T-cell (primary cell): ENCODE measurements around the gene CLPX. TPM values are rescaled to one million over a fixed set of nuclear protein-coding genes. Genes with fewer than 3 reads are reported as not detected.

Source experiments
- ATAC-seq, 4 experiments: fragments of 200-7000 bp in 3 of 4; fragments of 150-1000 bp in 1 of 4; cut with Tn5 transposase; replicated peaks in 1 of 4; 1 replicate in 3 of 4; 2 replicates in 1 of 4; pipeline ENCODE4 v1.10.0; 2021; ENCODE audit warnings: moderate library complexity in 3 of 4, mild to moderate bottlenecking in 2 of 4, moderate number of reproducible peaks in 1 of 4
- CTCF ChIA-PET, 2 donors: fragments of 300-600 bp; sonication (Branson Sonifier 250); formaldehyde crosslinking; loops; one replicate each; lab custom pipeline; 2022; ENCODE audit warnings: antibody characterized with exemption in 2 of 2; lab: Charles Lee
- POLR2A ChIA-PET, 2 donors: fragments of 300-600 bp; sonication (Branson Sonifier 250); formaldehyde crosslinking; loops; one replicate each; lab custom pipeline; 2022; ENCODE audit warnings: antibody characterized with exemption in 2 of 2; lab: Charles Lee
- DNase-seq, 35 experiments: peaks; one replicate each; pipeline versions ENCODE4 v3.0.0 to v3.0.0-alpha.2; 2013 to 2023
- H3K27ac ChIP-seq: one replicate; pipeline ENCODE4 v1.5.1; 2013; ENCODE audit warnings: low read length
- H3K27me3 ChIP-seq, 2 experiments: replicated peaks in 1 of 2; 1 replicate in 1 of 2; 2 replicates in 1 of 2; pipeline versions ENCODE4 v1.6.1 to v1.7.0; 2013; ENCODE audit warnings: low read length in 1 of 2, mixed read lengths in 1 of 2; ENCODE audit not compliant: control insufficient read depth in 2 of 2, insufficient read depth in 2 of 2; ENCODE audit errors: extremely low read depth in 1 of 2
- H3K36me3 ChIP-seq, 2 donors: 1 replicate in 1 of 2; 2 replicates in 1 of 2; pipeline versions ENCODE4 v1.6.1 to v1.7.0; 2013; ENCODE audit warnings: low read length in 1 of 2; ENCODE audit not compliant: control insufficient read depth in 2 of 2, insufficient read depth in 1 of 2; ENCODE audit errors: extremely low read depth in 1 of 2
- H3K4me1 ChIP-seq, 2 experiments: 1 replicate in 1 of 2; 2 replicates in 1 of 2; pipeline versions ENCODE4 v1.6.1 to v1.7.0; 2013; ENCODE audit warnings: low read length in 2 of 2, mixed read lengths in 1 of 2; ENCODE audit not compliant: insufficient read depth in 2 of 2, control insufficient read depth in 1 of 2; ENCODE audit errors: extremely low read depth in 1 of 2
- H3K4me3 ChIP-seq, 2 donors: 1 replicate in 1 of 2; 2 replicates in 1 of 2; pipeline versions ENCODE4 v1.5.1 to v1.7.0; 2013; ENCODE audit warnings: mild to moderate bottlenecking in 2 of 2, low read length in 1 of 2, moderate library complexity in 1 of 2; ENCODE audit not compliant: control insufficient read depth in 1 of 2; ENCODE audit errors: extremely low read depth in 1 of 2
- H3K9me3 ChIP-seq: 2 replicates; pipeline ENCODE4 v1.7.0; 2013
- H3K27ac Mint-ChIP-seq, 2 donors: one replicate each; pipeline ENCODE4 v1.8.0; 2020 to 2021; ENCODE audit warnings: mild to moderate bottlenecking in 2 of 2, mixed read lengths in 2 of 2
- H3K27me3 Mint-ChIP-seq, 2 donors: one replicate each; pipeline ENCODE4 v1.8.0; 2021 to 2022; ENCODE audit warnings: mixed read lengths in 2 of 2
- H3K36me3 Mint-ChIP-seq: one replicate; pipeline ENCODE4 v1.8.0; 2021; ENCODE audit warnings: mixed read lengths
- H3K4me1 Mint-ChIP-seq, 3 donors: one replicate each; pipeline ENCODE4 v1.8.0; 2020 to 2022; ENCODE audit warnings: mixed read lengths in 3 of 3, mild to moderate bottlenecking in 1 of 3
- H3K4me3 Mint-ChIP-seq, 3 donors: one replicate each; pipeline ENCODE4 v1.8.0; 2020 to 2022; ENCODE audit warnings: mild to moderate bottlenecking in 3 of 3, mixed read lengths in 3 of 3, moderate library complexity in 3 of 3
- H3K9me3 Mint-ChIP-seq, 3 donors: one replicate each; pipeline ENCODE4 v1.8.0; 2020 to 2022; ENCODE audit warnings: mixed read lengths in 3 of 3
- WGBS: methylation state at CpG from one replicate; pipeline ENCODE4 v1.1.5; 2013; ENCODE audit warnings: missing lambda C conversion rate; ENCODE audit not compliant: insufficient coverage; 5-methylcytosine and 5-hydroxymethylcytosine counted together
- total RNA-seq, 35 experiments: library from RNA in 6 of 35; stranded (reverse) in 6 of 35; fragments of 120-200 nt in 1 of 35; gene quantifications; one replicate each; pipeline versions ENCODE4 v1.2.1 to v1.2.4 and lab custom pipeline; 2013 to 2026

The CLPX gene
- total RNA-seq, 5 donors from 2014 or later (not counting 1 experiment from before 2014, with no cell fraction given): 32.6 to 54.4 (median 51.1) TPM

GRCh38 chr15:65209701-65210643, 24.8 kb upstream of the CLPX start:
- H3K9me3 ChIP-seq: no peaks in the 10 kb centered on the region
- Mint-ChIP-seq H3K27ac (no peak overlapping the region), H3K27me3 (no peaks in the 10 kb centered on the region), H3K4me3 (no peak overlapping the region), H3K36me3 (no peaks in the 10 kb centered on the region), H3K9me3 (no peaks in the 10 kb centered on the region), H3K4me1 (no peaks in the 10 kb centered on the region)
- no peak overlapping the region for H3K27ac ChIP-seq
- ChIA-PET POLR2A (interaction anchor here in 1 of 2 donors (0.5 kb wide), 1 partner anchor 77 kb away, joined by 6 read pairs; the partner anchor contains the start of gene PARP16), CTCF (interaction anchor here in 1 of 2 donors (0.6 kb wide), 1 partner anchor 459 kb away, joined by 3 read pairs; no protein-coding TSS in a partner anchor)
- no peaks in the 10 kb centered on the region for H3K36me3 ChIP-seq
- DNase-seq (no peak), ATAC-seq (no peak)
- H3K4me3 ChIP-seq: no peak overlapping the region
- peaks cover 0 to 14% of the 10 kb centered on the region in 2 experiments for H3K27me3 ChIP-seq
- H3K4me1 ChIP-seq: no peaks in the 10 kb centered on the region
- WGBS: 83% methylated on average over 14 of the region's 17 CpGs

GRCh38 chr15:65208647-65209046, 23.5 kb upstream of the CLPX start:
- CTCF ChIA-PET: interaction anchor here (0.6 kb wide), 2 partner anchors 90 to 94 kb away, joined by 4 to 6 read pairs; partner anchors contain the start of gene UBAP1L (in 1 of the 2)
- H3K27me3 ChIP-seq: peaks cover 0 to 14% of the 10 kb centered on the region in 2 experiments
- H3K4me3 ChIP-seq: no peak overlapping the region
- Mint-ChIP-seq H3K27me3 (no peaks in the 10 kb centered on the region), H3K4me3 (no peak overlapping the region), H3K9me3 (no peaks in the 10 kb centered on the region), H3K36me3 (no peaks in the 10 kb centered on the region), H3K4me1 (no peaks in the 10 kb centered on the region), H3K27ac (no peak overlapping the region)
- no peak for DNase-seq
- H3K4me1 ChIP-seq: no peaks in the 10 kb centered on the region
- 100% methylated on average over 1 of the region's 2 CpGs for WGBS
- POLR2A ChIA-PET: interaction anchor here in 1 of 2 donors (0.7 kb wide), 1 partner anchor 47 kb away, joined by 3 read pairs; no protein-coding TSS in a partner anchor
- ATAC-seq: no peak
- H3K27ac ChIP-seq: no peak overlapping the region
- no peaks in the 10 kb centered on the region for H3K36me3 ChIP-seq
- H3K9me3 ChIP-seq: no peaks in the 10 kb centered on the region

DNA sequence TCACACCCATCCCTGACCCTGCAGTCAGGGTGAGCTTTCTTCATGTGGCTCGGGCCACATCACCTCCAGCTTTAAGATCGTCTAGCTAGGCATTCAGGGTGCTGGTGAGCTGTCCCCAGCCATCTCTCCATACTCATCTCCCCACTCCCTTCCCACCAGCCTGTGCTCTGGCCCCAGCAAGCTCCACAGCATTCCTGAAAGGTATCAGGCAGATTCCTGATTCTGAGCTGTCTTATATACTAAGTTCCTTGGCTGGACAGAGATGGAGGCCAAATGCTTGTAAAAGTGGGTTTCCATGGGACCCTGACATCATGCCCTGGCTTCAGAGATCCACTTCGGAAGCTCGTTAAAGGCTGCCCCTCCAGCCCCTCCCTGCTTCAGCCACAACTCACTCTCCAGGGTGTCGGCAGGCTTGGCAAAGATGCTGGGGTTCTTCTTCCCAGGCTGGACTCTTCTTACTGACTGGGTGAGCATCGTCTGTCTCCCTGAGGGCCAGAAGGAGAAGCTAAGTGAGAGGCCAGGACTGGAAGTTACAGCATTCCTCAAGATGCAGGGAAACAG, 22.2 kb upstream of the CLPX start:
- Mint-ChIP-seq H3K27ac (no peak overlapping the region), H3K9me3 (no peaks in the 10 kb centered on the region), H3K27me3 (no peaks in the 10 kb centered on the region), H3K4me3 (no peak overlapping the region), H3K36me3 (no peaks in the 10 kb centered on the region), H3K4me1 (no peaks in the 10 kb centered on the region)
- Histone ChIP-seq H3K27me3 (peaks cover 0 to 14% of the 10 kb centered on the region in 2 experiments), H3K36me3 (no peaks in the 10 kb centered on the region), H3K4me3 (no peak overlapping the region), H3K4me1 (no peaks in the 10 kb centered on the region), H3K27ac (no peak overlapping the region), H3K9me3 (no peaks in the 10 kb centered on the region)
- DNase-seq (no peak), ATAC-seq (no peak)
- 81% methylated on average over 5 of the region's 6 CpGs for WGBS
- ChIA-PET POLR2A (interaction anchor here in 1 of 2 donors (0.6 kb wide), 1 partner anchor 307 kb away, joined by 3 read pairs; no protein-coding TSS in a partner anchor), CTCF (interaction anchor here in 1 of 2 donors (0.5 kb wide), 1 partner anchor 404 kb away, joined by 3 read pairs; no protein-coding TSS in a partner anchor)

DNA sequence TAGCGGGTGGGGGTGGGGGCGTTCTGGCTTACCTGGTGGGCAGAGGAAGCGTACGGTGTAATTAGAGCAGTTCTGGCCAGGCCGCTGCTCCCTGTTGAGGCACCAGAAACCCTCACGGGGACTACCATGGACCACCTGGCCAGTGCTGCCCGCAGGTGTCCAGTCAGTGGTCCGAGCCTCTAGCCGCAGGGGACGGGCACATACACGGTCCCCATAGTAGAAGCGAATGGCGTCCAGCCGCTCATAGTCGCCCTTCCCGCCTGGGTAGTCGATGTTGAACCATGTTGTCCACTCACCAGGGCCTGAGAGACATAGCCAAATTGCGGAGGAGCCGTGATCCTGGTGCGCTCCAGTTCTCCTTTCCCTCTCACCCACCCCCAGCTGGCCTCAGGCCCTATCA, 21.6 kb upstream of the CLPX start:
- Histone ChIP-seq H3K36me3 (no peaks in the 10 kb centered on the region), H3K27me3 (peaks cover 0 to 9% of the 10 kb centered on the region in 2 experiments), H3K27ac (no peak overlapping the region), H3K9me3 (no peaks in the 10 kb centered on the region), H3K4me1 (no peaks in the 10 kb centered on the region), H3K4me3 (no peak overlapping the region)
- no peaks in the 10 kb centered on the region for H3K9me3 Mint-ChIP-seq
- no peaks in the 10 kb centered on the region for H3K36me3 Mint-ChIP-seq
- WGBS: 92% methylated on average over 19 of the region's 20 CpGs
- POLR2A ChIA-PET: interaction anchor here in 1 of 2 donors (0.6 kb wide), 1 partner anchor 307 kb away, joined by 3 read pairs; no protein-coding TSS in a partner anchor
- CTCF ChIA-PET: no interaction called here
- DNase-seq (no peak), ATAC-seq (no peak)
- H3K27me3 Mint-ChIP-seq: no peaks in the 10 kb centered on the region
- no peak overlapping the region for H3K27ac Mint-ChIP-seq
- H3K4me1 Mint-ChIP-seq: no peaks in the 10 kb centered on the region
- H3K4me3 Mint-ChIP-seq: no peak overlapping the region

DNA sequence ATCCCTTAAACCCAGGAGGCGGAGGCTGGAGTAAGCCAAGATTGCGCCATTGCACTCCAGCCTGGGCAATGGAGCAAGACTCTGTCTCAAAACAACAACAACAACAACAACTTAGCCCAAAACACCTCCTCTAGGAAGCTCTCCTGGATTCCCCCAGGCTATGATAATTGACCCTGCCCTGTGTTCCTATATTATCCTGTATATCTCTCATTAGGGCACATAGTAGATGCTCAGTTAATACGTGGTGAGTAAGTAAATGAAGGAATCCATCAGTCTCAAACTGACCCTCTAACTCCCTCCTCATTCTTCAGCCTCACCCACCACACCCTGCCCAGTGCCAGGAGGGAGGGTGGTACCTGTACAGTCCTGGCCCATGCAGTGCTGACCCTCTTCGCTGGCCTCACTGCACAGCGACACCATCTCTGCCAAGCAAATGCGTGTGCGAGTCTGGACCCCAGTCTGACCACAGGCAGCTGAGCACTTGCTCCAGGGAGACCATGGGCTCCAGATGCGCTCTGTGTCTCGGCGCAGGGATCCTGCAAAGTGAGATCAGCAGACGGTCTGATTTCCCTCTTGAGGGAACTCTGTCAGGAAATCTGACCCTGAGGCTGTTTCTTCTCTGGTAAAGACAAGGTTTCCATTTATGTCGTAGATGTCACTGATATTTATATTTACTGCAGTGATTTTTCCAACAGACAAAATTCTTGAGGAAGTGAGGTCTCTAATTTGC, 20.0 kb upstream of the CLPX start:
- H3K27ac ChIP-seq: no peak overlapping the region
- ATAC-seq (no peak), DNase-seq (no peak)
- no peaks in the 10 kb centered on the region for H3K9me3 ChIP-seq
- Mint-ChIP-seq H3K4me1 (no peaks in the 10 kb centered on the region), H3K36me3 (no peaks in the 10 kb centered on the region), H3K27ac (no peak overlapping the region), H3K4me3 (no peak overlapping the region), H3K9me3 (no peaks in the 10 kb centered on the region), H3K27me3 (no peaks in the 10 kb centered on the region)
- ChIA-PET CTCF (no interaction called here), POLR2A (no interaction called here)
- H3K4me1 ChIP-seq: no peaks in the 10 kb centered on the region
- H3K4me3 ChIP-seq: no peak overlapping the region
- peaks cover 0 to 7% of the 10 kb centered on the region in 2 experiments for H3K27me3 ChIP-seq
- 96% methylated on average over 9 of the region's 12 CpGs for WGBS
- no peaks in the 10 kb centered on the region for H3K36me3 ChIP-seq
